NB4 (cell line): ENCODE data around the gene TUBB3.

Source experiments
- CTCF ChIP-seq: IDR thresholded peaks from one replicate; pipeline ENCODE4 v1.5.1; 2012; ENCODE audit warnings: low read depth, low read length
- MAX ChIP-seq: IDR thresholded peaks from 2 replicates; pipeline ENCODE4 v1.6.1; 2011; ENCODE audit warnings: low read depth, low read length
- POLR2A ChIP-seq: IDR thresholded peaks from 2 replicates; pipeline ENCODE4 v1.6.1; 2011; ENCODE audit warnings: mild to moderate bottlenecking; ENCODE audit not compliant: insufficient read length; ENCODE audit errors: extremely low read depth

- no peak for TF ChIP-seq CTCF
- no peak for TF ChIP-seq POLR2A
- TF ChIP-seq MAX: no peak
These were observed 29.4 kb downstream of the TUBB3 start for GRCh38 chr16:89952551-89952950.
